ENCODE data around the gene MMP28.
A peak's percentile ranks its signal among the peaks of the same experiment; 100 is the strongest.

Gene MMP28

GRCh38 chr17:35742496-35742895, 52.9 kb downstream of the MMP28 start:
- DNase-seq, result no peak

GRCh38 chr17:35740997-35741931, 54.2 kb downstream of the MMP28 start:
- no peak for DNase-seq

- DNase-seq, result no peak
Measured at GRCh38 chr17:35740216-35740615, 55.2 kb downstream of the MMP28 start.

GRCh38 chr17:35738519-35739133, 56.8 kb downstream of the MMP28 start:
- no peak for DNase-seq

GRCh38 chr17:35736236-35736635, 59.2 kb downstream of the MMP28 start:
- DNase-seq, result no peak

GRCh38 chr17:35735036-35735805, 60.2 kb downstream of the MMP28 start:
- no peak for DNase-seq

- DNase-seq, result no peak
Measured at GRCh38 chr17:35734396-35734795, 61.0 kb downstream of the MMP28 start.

GRCh38 chr17:35733366-35733765, 62.1 kb downstream of the MMP28 start:
- no peak for DNase-seq

GRCh38 chr17:35732806-35733136, 62.7 kb downstream of the MMP28 start:
- no peak for DNase-seq

- DNase-seq, result no peak
Measured at GRCh38 chr17:35731917-35732805, 63.3 kb downstream of the MMP28 start.

- peak; percentile 55 for DNase-seq
Measured at GRCh38 chr17:35731239-35731916, 64.1 kb downstream of the MMP28 start, which contains the start of gene RASL10B. Gene RASL10B (plus strand): TSS chr17:35731639. CDS start chr17:35735185, 3,546 bp downstream.

- DNase-seq, result no peak
Measured at GRCh38 chr17:35730400-35731005, 64.9 kb downstream of the MMP28 start.

GRCh38 chr17:35729405-35729833, 66.0 kb downstream of the MMP28 start:
- no peak for DNase-seq

- DNase-seq, result no peak
Measured at GRCh38 chr17:35728551-35728950, 66.9 kb downstream of the MMP28 start.

- DNase-seq, result no peak
Measured at GRCh38 chr17:35727635-35728034, 67.8 kb downstream of the MMP28 start.

- no peak for DNase-seq
Measured at GRCh38 chr17:35726953-35727460, 68.4 kb downstream of the MMP28 start.

GRCh38 chr17:35726127-35726952, 69.1 kb downstream of the MMP28 start:
- DNase-seq, result peak; percentile 67

GRCh38 chr17:35725802-35726126, 69.7 kb downstream of the MMP28 start:
- DNase-seq, result no peak

- DNase-seq, result no peak
Measured at GRCh38 chr17:35725058-35725457, 70.4 kb downstream of the MMP28 start.

- no peak for DNase-seq
Measured at GRCh38 chr17:35723735-35724134, 71.7 kb downstream of the MMP28 start.

Data from NCI-H2171 (cell line).